SK-N-MC (cell line): Measurements from ENCODE around the gene DNPEP.

Experiments
- EZH2 ChIP-seq: fragments of 200-600 bp; sonication (generic); IDR thresholded peaks from one replicate; pipeline ENCODE4 v1.6.1; 2017; ENCODE audit warnings: antibody characterized with exemption
- FOXP2 ChIP-seq: optimal IDR thresholded peaks from 2 replicates; pipeline ENCODE3; 2011; ENCODE audit warnings: mild to moderate bottlenecking, moderate library complexity; ENCODE audit not compliant: insufficient read depth; ENCODE audit errors: extremely low read length, control extremely low read depth
- POLR2AphosphoS5 ChIP-seq: IDR thresholded peaks from 2 replicates; pipeline ENCODE4 v1.6.1; 2012; ENCODE audit warnings: mild to moderate bottlenecking, low read depth, low read length, borderline replicate concordance

DNA sequence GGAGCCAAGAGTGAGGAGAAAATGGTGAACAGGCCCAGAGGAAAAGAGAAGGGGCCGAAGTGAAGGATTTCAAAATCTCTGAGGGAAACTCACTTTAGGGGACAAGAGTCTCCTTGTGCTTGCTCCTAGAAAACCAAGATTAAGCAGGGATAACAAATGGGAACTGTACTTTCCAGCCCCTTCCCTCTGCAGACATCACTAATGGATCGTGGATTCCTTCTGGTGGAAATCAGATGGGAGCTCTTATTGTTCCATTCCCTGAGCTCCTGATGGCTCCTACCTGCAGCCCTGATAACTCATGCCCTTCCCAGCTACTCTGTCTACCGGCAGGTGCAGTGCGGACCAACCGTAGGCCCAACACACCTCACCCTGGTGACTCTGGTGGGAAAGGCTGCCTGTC is 34.6 kb downstream of the DNPEP start:
- TF ChIP-seq POLR2AphosphoS5 (no peak), EZH2 (no peak), FOXP2 (no peak)
